Mesothelial cell of epicardium (in vitro differentiated cells): Measurements from ENCODE around the gene FNDC8. TPM values are rescaled to one million over a fixed set of nuclear protein-coding genes. Genes with fewer than 3 reads are reported as not detected.
"Not testable (repeated sequence)": the region's sequence is repeated elsewhere in the genome, so short reads cannot be mapped to it uniquely, and the experiment has no call there.

Source experiments
- DNase-seq, 2 experiments: peaks; one replicate each; pipeline ENCODE4 v3.0.0; 2021; ENCODE audit warnings: low spot score in 2 of 2; ENCODE audit not compliant: unreplicated experiment in 2 of 2
- H3K27ac Mint-ChIP-seq: 2 replicates; pipeline ENCODE4 v1.8.0; 2021; ENCODE audit warnings: mixed read lengths
- H3K27me3 Mint-ChIP-seq: 2 replicates; pipeline ENCODE4 v1.8.0; 2021; ENCODE audit warnings: low read depth, mixed read lengths
- H3K36me3 Mint-ChIP-seq: 2 replicates; pipeline ENCODE4 v1.8.0; 2021; ENCODE audit warnings: mixed read lengths
- H3K4me1 Mint-ChIP-seq: 2 replicates; pipeline ENCODE4 v1.8.0; 2021; ENCODE audit warnings: mixed read lengths
- H3K4me3 Mint-ChIP-seq: 2 replicates; pipeline ENCODE4 v1.8.0; 2021; ENCODE audit warnings: mild to moderate bottlenecking, moderate library complexity, mixed read lengths
- H3K9me3 Mint-ChIP-seq: 2 replicates; pipeline ENCODE4 v1.8.0; 2021; ENCODE audit warnings: mixed read lengths
- total RNA-seq: library from RNA; stranded (reverse); gene quantifications from 3 replicates; pipeline ENCODE4 v1.2.1, GENCODE V29; 2021
- TF ChIP-seq, protein P1 (sequence below): fragments of 200-600 bp; sonication (generic); IDR thresholded peaks from one replicate; pipeline ENCODE4 v1.5.0; 2021; ENCODE audit warnings: antibody characterized with exemption; ENCODE audit not compliant: unreplicated experiment

The FNDC8 gene
- total RNA-seq, 1 donor from 2014 or later, result not detected

DNA sequence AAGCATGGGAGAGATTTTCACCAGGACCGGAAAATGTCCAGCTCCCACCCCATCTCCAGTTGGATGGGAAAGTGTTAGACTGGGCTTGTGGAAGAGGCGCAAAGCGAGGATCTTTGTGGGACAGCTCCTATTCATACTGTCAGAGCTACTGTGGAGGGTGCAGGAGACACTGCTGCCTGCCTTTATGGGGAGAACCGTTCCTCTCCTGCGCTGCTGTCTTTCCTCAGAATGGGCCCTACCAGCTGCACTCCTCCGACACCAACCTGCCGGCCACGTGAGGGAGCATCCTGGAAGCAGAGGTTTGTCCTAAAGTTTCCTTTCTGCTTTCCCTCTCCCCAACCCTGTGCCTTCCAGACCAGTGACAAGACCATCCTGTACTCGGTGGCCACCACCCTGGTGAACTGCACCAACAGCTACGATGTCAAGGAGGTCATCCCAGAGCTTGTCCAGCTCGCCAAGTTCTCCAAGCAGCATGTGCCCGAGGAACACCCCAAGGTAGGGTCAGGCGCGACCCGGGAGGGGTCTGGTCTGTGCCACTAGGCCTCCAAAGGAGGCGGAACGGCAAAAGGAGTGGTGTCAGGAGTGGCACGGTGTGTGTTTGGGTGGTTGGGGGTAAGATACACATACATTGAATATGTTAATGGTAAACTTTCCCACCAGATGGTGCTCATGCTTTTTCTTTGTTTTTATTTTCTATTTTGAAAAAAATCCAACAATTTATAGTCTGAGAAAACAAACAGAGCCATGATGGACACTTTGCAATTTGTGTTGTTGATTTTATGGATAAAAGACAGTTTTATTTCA is 49.8 kb downstream of the FNDC8 start:
- peaks cover 2% of the 10 kb centered on the region for H3K4me1 Mint-ChIP-seq

GRCh38 chr17:35171834-35172233 is 50.4 kb downstream of the FNDC8 start:
- H3K27me3 Mint-ChIP-seq, result peaks cover 13% of the 10 kb centered on the region
- H3K4me1 Mint-ChIP-seq, result no peaks in the 10 kb centered on the region
- no peak for DNase-seq
- H3K27ac Mint-ChIP-seq, result no peak overlapping the region
- H3K4me3 Mint-ChIP-seq, result no peak overlapping the region
- H3K36me3 Mint-ChIP-seq, result no peaks in the 10 kb centered on the region
- TF ChIP-seq, protein P1, sequence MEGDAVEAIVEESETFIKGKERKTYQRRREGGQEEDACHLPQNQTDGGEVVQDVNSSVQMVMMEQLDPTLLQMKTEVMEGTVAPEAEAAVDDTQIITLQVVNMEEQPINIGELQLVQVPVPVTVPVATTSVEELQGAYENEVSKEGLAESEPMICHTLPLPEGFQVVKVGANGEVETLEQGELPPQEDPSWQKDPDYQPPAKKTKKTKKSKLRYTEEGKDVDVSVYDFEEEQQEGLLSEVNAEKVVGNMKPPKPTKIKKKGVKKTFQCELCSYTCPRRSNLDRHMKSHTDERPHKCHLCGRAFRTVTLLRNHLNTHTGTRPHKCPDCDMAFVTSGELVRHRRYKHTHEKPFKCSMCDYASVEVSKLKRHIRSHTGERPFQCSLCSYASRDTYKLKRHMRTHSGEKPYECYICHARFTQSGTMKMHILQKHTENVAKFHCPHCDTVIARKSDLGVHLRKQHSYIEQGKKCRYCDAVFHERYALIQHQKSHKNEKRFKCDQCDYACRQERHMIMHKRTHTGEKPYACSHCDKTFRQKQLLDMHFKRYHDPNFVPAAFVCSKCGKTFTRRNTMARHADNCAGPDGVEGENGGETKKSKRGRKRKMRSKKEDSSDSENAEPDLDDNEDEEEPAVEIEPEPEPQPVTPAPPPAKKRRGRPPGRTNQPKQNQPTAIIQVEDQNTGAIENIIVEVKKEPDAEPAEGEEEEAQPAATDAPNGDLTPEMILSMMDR, result no peak
- H3K9me3 Mint-ChIP-seq, result no peaks in the 10 kb centered on the region

More for the DNA sequence above, 49.8 kb downstream of the FNDC8 start:
- DNase-seq, result no peak
- no peak overlapping the region for H3K4me3 Mint-ChIP-seq
- H3K27ac Mint-ChIP-seq, result no peak overlapping the region
- H3K36me3 Mint-ChIP-seq, result no peaks in the 10 kb centered on the region
- TF ChIP-seq, protein P1, result no peak
- H3K9me3 Mint-ChIP-seq, result no peaks in the 10 kb centered on the region
- H3K27me3 Mint-ChIP-seq, result peaks cover 12% of the 10 kb centered on the region

DNA sequence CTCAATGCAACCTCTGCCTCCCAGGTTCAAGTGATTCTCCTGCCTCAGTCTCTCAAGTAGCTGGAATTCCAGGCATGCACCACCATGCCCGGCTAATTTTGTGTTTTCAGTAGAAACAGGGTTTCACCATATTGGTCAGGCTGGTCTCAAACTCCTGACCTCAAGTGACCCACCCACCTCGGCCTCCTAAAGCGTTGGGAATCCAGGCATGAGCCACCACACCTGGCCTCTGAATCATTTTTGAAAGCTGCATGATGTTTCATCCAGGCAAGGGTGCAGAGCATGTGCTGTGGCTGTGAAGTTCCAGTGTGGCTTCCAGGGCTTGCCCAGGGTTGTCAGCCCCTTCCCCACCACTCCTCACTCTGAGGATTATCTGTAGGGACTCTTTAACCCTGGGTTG is 50.9 kb downstream of the FNDC8 start:
- H3K9me3 Mint-ChIP-seq, H3K36me3 Mint-ChIP-seq, H3K4me3 Mint-ChIP-seq, DNase-seq, H3K27ac Mint-ChIP-seq, H3K4me1 Mint-ChIP-seq: not testable (repeated sequence)
- H3K27me3 Mint-ChIP-seq, result peaks cover 13% of the 10 kb centered on the region

GRCh38 chr17:35174835-35175334 is 53.5 kb downstream of the FNDC8 start:
- no peak for DNase-seq
- Mint-ChIP-seq H3K4me1 (no peaks in the 10 kb centered on the region), H3K36me3 (no peaks in the 10 kb centered on the region), H3K27me3 (peaks cover 16% of the 10 kb centered on the region), H3K4me3 (no peak overlapping the region), H3K9me3 (peaks cover 4% of the 10 kb centered on the region), H3K27ac (no peak overlapping the region)
- TF ChIP-seq, protein P1, result no peak

DNA sequence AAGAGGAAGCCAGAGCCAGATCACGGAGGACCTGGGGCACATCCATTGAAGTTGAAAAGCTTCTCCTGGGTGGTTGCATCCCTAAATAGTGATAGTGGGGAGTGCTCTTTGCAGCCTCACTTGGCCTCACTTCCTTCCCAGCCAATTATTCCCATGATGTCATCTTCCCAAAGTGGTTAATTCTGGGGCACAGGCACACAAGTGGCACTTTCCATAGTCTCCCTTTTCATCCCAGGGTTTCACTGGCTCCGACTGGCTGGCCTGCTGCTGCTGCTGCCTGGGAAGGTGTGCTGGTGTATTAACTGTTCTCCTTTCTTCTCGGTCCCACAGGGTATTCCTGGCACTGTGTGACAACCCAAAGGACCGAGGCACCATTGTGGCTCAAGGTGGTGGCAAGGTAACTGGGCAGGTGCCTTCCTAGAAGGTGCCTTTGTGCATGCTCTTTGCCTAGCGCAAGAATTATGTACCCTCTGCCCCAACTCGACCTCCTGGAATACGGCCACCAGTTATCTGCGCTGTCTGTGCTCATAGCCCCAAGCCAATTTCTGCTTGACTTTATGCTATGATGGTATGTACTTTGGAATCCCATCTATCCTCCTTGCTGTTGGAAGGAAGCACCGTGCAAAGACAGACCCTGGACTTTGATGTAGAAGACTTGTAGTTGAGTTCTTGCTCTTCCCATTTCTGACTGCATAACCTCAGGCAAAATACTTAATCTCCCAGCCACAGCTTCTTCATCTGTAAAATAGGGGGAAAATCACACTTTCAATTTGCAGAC is 54.4 kb downstream of the FNDC8 start:
- H3K4me1 Mint-ChIP-seq, result no peaks in the 10 kb centered on the region
- peaks cover 16% of the 10 kb centered on the region for H3K27me3 Mint-ChIP-seq
- TF ChIP-seq, protein P1, result no peak
- no peak for DNase-seq
- no peak overlapping the region for H3K27ac Mint-ChIP-seq
- H3K36me3 Mint-ChIP-seq, result no peaks in the 10 kb centered on the region
- no peak overlapping the region for H3K4me3 Mint-ChIP-seq
- H3K9me3 Mint-ChIP-seq, result peaks cover 4% of the 10 kb centered on the region

GRCh38 chr17:35176897-35177296 is 55.5 kb downstream of the FNDC8 start:
- peaks cover 20% of the 10 kb centered on the region for H3K27me3 Mint-ChIP-seq
- H3K4me3 Mint-ChIP-seq, result no peak overlapping the region
- TF ChIP-seq, protein P1, result no peak
- H3K36me3 Mint-ChIP-seq, result no peaks in the 10 kb centered on the region
- DNase-seq, result no peak
- no peaks in the 10 kb centered on the region for H3K4me1 Mint-ChIP-seq
- H3K9me3 Mint-ChIP-seq, result peaks cover 4% of the 10 kb centered on the region
- no peak overlapping the region for H3K27ac Mint-ChIP-seq

DNA sequence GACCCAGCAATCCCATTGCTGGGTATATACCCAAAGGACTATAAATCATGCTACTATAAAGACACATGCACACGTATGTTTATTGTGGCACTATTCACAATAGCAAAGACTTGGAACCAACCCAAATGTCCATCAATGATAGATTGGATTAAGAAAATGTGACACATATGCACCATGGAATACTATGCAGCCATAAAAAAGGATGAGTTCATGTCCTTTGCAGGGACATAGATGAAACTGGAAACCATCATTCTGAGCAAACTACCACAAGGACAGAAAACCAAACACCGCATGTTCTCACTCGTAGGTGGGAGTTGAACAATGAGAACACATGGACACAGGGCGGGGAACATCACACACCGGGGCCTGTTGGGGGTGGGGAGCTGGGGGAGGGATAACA is 58.0 kb downstream of the FNDC8 start:
- DNase-seq, H3K4me1 Mint-ChIP-seq, H3K27ac Mint-ChIP-seq, H3K36me3 Mint-ChIP-seq, H3K9me3 Mint-ChIP-seq, H3K4me3 Mint-ChIP-seq: not testable (repeated sequence)
- peaks cover 37% of the 10 kb centered on the region for H3K27me3 Mint-ChIP-seq
